Left lung (tissue), 10 donors: ENCODE data around the gene SYCP2. TPM values are rescaled to one million over a fixed set of nuclear protein-coding genes. Genes with fewer than 3 reads are reported as not detected.

Experiments
- ATAC-seq: fragments of 200-7000 bp; cut with Tn5 transposase; one replicate; pipeline ENCODE4 v1.9.1; 2020; ENCODE audit warnings: moderate library complexity
- DNase-seq, 4 donors: peaks; one replicate each; pipeline ENCODE4 v3.0.0-alpha.2; 2013 to 2020
- H3K27ac ChIP-seq, 2 donors: fragments of 200-600 bp; sonication (generic) in 1 of 2; one replicate each; pipeline versions ENCODE4 v1.5.0 to v1.8.0; 2020 to 2021
- H3K27me3 ChIP-seq, 2 donors: fragments of 200-600 bp; sonication (generic) in 1 of 2; one replicate each; pipeline versions ENCODE4 v1.5.0 to v1.8.0; 2020 to 2021
- H3K36me3 ChIP-seq, 2 donors: fragments of 200-600 bp; sonication (generic) in 1 of 2; one replicate each; pipeline versions ENCODE4 v1.5.0 to v1.8.0; 2020 to 2021
- H3K4me1 ChIP-seq, 2 donors: fragments of 200-600 bp; one replicate each; pipeline ENCODE4 v1.8.0; 2021
- H3K4me3 ChIP-seq, 2 donors: fragments of 200-600 bp; sonication (generic) in 1 of 2; one replicate each; pipeline versions ENCODE4 v1.5.0 to v1.8.0; 2020 to 2021; ENCODE audit warnings: mild to moderate bottlenecking in 1 of 2
- H3K9me3 ChIP-seq, 2 donors: fragments of 200-600 bp; sonication (generic) in 1 of 2; one replicate each; pipeline versions ENCODE4 v1.5.0 to v1.8.0; 2020 to 2021
- CTCF ChIP-seq, 2 donors: fragments of 200-600 bp; sonication (generic) in 1 of 2; IDR thresholded peaks; one replicate each; pipeline versions ENCODE4 v1.5.0 to v1.8.0; 2021; ENCODE audit warnings: antibody characterized with exemption in 2 of 2
- intact Hi-C, 2 donors: fragments of 100-400 bp; cut with DNase I; formaldehyde crosslinking; loops; one replicate each; pipeline versions ENCODE4 v1.11.2 to v1.14.2; 2022
- polyA plus RNA-seq, 6 donors: library from polyadenylated mRNA; unstranded; fragments of 120-200 nt; gene quantifications; one replicate each; pipeline ENCODE4 v1.2.1, GENCODE V29; 2013; ENCODE audit not compliant: insufficient read length in 6 of 6
- total RNA-seq, 2 donors: library from RNA; stranded (reverse); fragmentation: NEBNext Ultra II Directional; extraction: Animal tissue kit (Norgen Biotek cat#: 25700); gene quantifications; one replicate each; pipeline ENCODE4 v1.2.1, GENCODE V29; 2021
- donor health status: DM: no; HTN: yes; CAD: no.
- donor health status: DM: no; HTN: no; CAD: no.

Gene SYCP2
- total and polyA plus RNA-seq, 8 donors = 1.8 to 12.0 (median 9.1) TPM

- H3K4me1 ChIP-seq = no peaks in the 10 kb centered on the region
- H3K9me3 ChIP-seq = no peaks in the 10 kb centered on the region
- no peak for ATAC-seq
- H3K4me3 ChIP-seq = no peak overlapping the region
- no peak for TF ChIP-seq CTCF (IDR thresholded peaks at IDR 0.05)
- no peaks in the 10 kb centered on the region for H3K36me3 ChIP-seq
- no peak for DNase-seq
- intact Hi-C loops = no loop called here
- H3K27me3 ChIP-seq = peaks cover 0 to 45% of the 10 kb centered on the region in 2 donors
- no peak overlapping the region for H3K27ac ChIP-seq
Measured at GRCh38 chr20:59828125-59829053, 105.0 kb downstream of the SYCP2 start.

- TF ChIP-seq CTCF (IDR thresholded peaks at IDR 0.05) = no peak
- peak overlapping the region; percentile 8 to 33 for H3K27ac ChIP-seq
- no peaks in the 10 kb centered on the region for H3K9me3 ChIP-seq
- no peaks in the 10 kb centered on the region for H3K36me3 ChIP-seq
- peaks cover 0 to 39% of the 10 kb centered on the region in 2 donors for H3K27me3 ChIP-seq
- DNase-seq (no peak), ATAC-seq (no peak)
- H3K4me3 ChIP-seq = no peak overlapping the region
- intact Hi-C loops = no loop called here
- H3K4me1 ChIP-seq = no peaks in the 10 kb centered on the region
Measured at GRCh38 chr20:59827138-59828056, 106.0 kb downstream of the SYCP2 start.

GRCh38 chr20:59825944-59826759, 107.3 kb downstream of the SYCP2 start:
- TF ChIP-seq CTCF (IDR thresholded peaks at IDR 0.05) = no peak
- DNase-seq = peak in 1 of 4 donors; percentile 82
- no peaks in the 10 kb centered on the region for H3K4me1 ChIP-seq

GRCh38 chr20:59825563-59825920, 107.9 kb downstream of the SYCP2 start:
- Histone ChIP-seq H3K9me3 (no peaks in the 10 kb centered on the region), H3K4me1 (no peaks in the 10 kb centered on the region), H3K27me3 (peaks cover 0 to 20% of the 10 kb centered on the region in 2 donors), H3K36me3 (no peaks in the 10 kb centered on the region), H3K4me3 (no peak overlapping the region), H3K27ac (no peak overlapping the region)
- TF ChIP-seq CTCF (IDR thresholded peaks at IDR 0.05) = no peak
- ATAC-seq (no peak), DNase-seq (no peak)
- intact Hi-C loops = no loop called here

More at GRCh38 chr20:59825944-59826759, 107.3 kb downstream of the SYCP2 start:
- H3K27ac ChIP-seq = peak overlapping the region in 1 of 2 donors; percentile 33
- ATAC-seq = peak; percentile 89
- intact Hi-C loops = no loop called here
- H3K36me3 ChIP-seq = no peaks in the 10 kb centered on the region
- H3K27me3 ChIP-seq = peaks cover 0 to 26% of the 10 kb centered on the region in 2 donors
- no peak overlapping the region for H3K4me3 ChIP-seq
- H3K9me3 ChIP-seq = no peaks in the 10 kb centered on the region
